Measurements from ENCODE around the gene PRPF6.

PRPF6 gene

GRCh38 chr20:63955281-63955826 lies 25.6 kb upstream of the PRPF6 start:
- ATAC-seq: peak; percentile 39
- no peak for TF ChIP-seq ESRRG (CRISPR knock-in tag; IDR thresholded peaks at IDR 0.05)

- TF ChIP-seq TSHZ2 (CRISPR knock-in tag; IDR thresholded peaks at IDR 0.05) (peak; percentile 80), ZFP3 (CRISPR knock-in tag; IDR thresholded peaks at IDR 0.05) (peak; percentile 76), ZNF565 (CRISPR knock-in tag; conservative IDR thresholded peaks at IDR 0.05; ENCODE audit: low read depth) (0 out of 2 replicates have a peak, but pooled peaks have one; percentile 47), ARNTL (CRISPR knock-in tag; IDR thresholded peaks at IDR 0.05; ENCODE audit: borderline replicate concordance, low read depth) (no peak), CSDC2 (CRISPR knock-in tag; IDR thresholded peaks at IDR 0.05) (peak; percentile 22; the same call in 1 of the 2 replicates)
- peak; percentile 86 for ATAC-seq
These were observed 24.9 kb upstream of the PRPF6 start, which contains the start of gene UCKL1 for GRCh38 chr20:63955827-63956663. TSS of gene UCKL1 (minus strand) at chr20:63956416. CDS start at chr20:63956372, 44 bp downstream.

GRCh38 chr20:63956664-63957003 lies 24.3 kb upstream of the PRPF6 start:
- ATAC-seq: peak; percentile 1
- TF ChIP-seq CREB5 (CRISPR knock-in tag; IDR thresholded peaks at IDR 0.05; ENCODE audit: low read depth): no peak
- TF ChIP-seq CSDC2 (CRISPR knock-in tag; IDR thresholded peaks at IDR 0.05): no peak
- no peak for TF ChIP-seq TCF4 (CRISPR knock-in tag; IDR thresholded peaks at IDR 0.05; ENCODE audit: borderline replicate concordance)
- TF ChIP-seq ZNF70 (CRISPR knock-in tag; IDR thresholded peaks at IDR 0.05): no peak
- TF ChIP-seq TSHZ2 (CRISPR knock-in tag; IDR thresholded peaks at IDR 0.05): no peak
- TF ChIP-seq ISL1 (CRISPR knock-in tag; IDR thresholded peaks at IDR 0.05): no peak
- no peak for TF ChIP-seq RARB (CRISPR knock-in tag; IDR thresholded peaks at IDR 0.05)
- no peak for TF ChIP-seq TOX (CRISPR knock-in tag; IDR thresholded peaks at IDR 0.05; ENCODE audit: borderline replicate concordance)
- TF ChIP-seq ARNTL (CRISPR knock-in tag; IDR thresholded peaks at IDR 0.05; ENCODE audit: borderline replicate concordance, low read depth): no peak
- TF ChIP-seq OSR1 (CRISPR knock-in tag; IDR thresholded peaks at IDR 0.05): no peak
- no peak for TF ChIP-seq ZNF565 (CRISPR knock-in tag; conservative IDR thresholded peaks at IDR 0.05; ENCODE audit: low read depth)
- TF ChIP-seq ESRRG (CRISPR knock-in tag; IDR thresholded peaks at IDR 0.05): no peak
- TF ChIP-seq ZFP30 (CRISPR knock-in tag; IDR thresholded peaks at IDR 0.05): no peak
- TF ChIP-seq SNAI2 (CRISPR knock-in tag; IDR thresholded peaks at IDR 0.05): no peak
- no peak for TF ChIP-seq ZFP3 (CRISPR knock-in tag; IDR thresholded peaks at IDR 0.05)

- no peak for TF ChIP-seq TOX (CRISPR knock-in tag; IDR thresholded peaks at IDR 0.05; ENCODE audit: borderline replicate concordance)
- TF ChIP-seq RARB (CRISPR knock-in tag; IDR thresholded peaks at IDR 0.05): 0 out of 2 replicates have a peak, but pooled peaks have one; percentile 18
- peak; percentile 80 for ATAC-seq
These were observed 23.8 kb upstream of the PRPF6 start for GRCh38 chr20:63957004-63957689.

Measured in SK-N-SH treated with all-trans-retinoic acid at 6 μM for 48 hours (cell line).